Dermis lymphatic vessel endothelial cell (primary cell): ENCODE data around the gene RBMY1D. TPM values are rescaled to one million over a fixed set of nuclear protein-coding genes. Genes with fewer than 3 reads are reported as not detected.

Source experiments
- total RNA-seq: library from RNA; depleted of rRNA; stranded (reverse); fragments of >200 nt; gene quantifications from 2 replicates; pipeline ENCODE4 v1.2.1, GENCODE V29; 2014

RBMY1D gene
- not detected in 2 replicates for total RNA-seq

DNA sequence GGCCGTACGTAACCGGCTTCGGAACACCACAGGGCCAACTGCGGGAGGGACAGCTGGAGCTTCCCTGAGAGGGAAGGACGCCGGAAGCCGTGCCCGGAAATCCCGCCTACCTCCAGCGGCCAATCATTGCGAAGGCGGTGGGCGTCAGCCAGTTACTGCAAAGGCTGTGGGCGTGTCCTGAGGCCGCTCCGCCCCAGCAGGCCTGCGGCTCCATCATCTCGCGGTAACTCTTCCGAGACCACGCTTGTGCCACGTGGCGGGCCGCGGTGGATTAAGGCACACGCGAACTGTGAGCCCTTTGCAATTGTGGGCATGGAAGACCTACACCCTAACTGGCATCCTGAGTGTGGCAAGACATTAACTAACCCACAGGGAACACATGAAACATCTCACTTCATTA, at the start of gene RBMY1D:
TSS of gene RBMY1D (minus strand) at position 101 of the 400 bp plus-strand sequence. CDS start 2,013 bp downstream, outside the sequence.

DNA sequence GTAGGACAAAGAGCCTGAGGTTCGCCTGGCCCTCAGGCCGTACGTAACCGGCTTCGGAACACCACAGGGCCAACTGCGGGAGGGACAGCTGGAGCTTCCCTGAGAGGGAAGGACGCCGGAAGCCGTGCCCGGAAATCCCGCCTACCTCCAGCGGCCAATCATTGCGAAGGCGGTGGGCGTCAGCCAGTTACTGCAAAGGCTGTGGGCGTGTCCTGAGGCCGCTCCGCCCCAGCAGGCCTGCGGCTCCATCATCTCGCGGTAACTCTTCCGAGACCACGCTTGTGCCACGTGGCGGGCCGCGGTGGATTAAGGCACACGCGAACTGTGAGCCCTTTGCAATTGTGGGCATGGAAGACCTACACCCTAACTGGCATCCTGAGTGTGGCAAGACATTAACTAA, 23.6 kb upstream of the RBMY1D start, which contains the start of gene RBMY1E:
TSS of gene RBMY1E (minus strand) at position 101 of the 400 bp plus-strand sequence. CDS start 1,978 bp downstream, outside the sequence.

Other genes with a start within 250 kb of the RBMY1D start
- gene RBMY1E, start 23.5 kb upstream of the RBMY1D start, total RNA-seq, result not detected in 2 replicates